ENCODE measurements around the gene NPAS2.
A peak's percentile ranks its signal among the peaks of the same experiment; 100 is the strongest.

- no peak for TF ChIP-seq CTCF (IDR thresholded peaks at IDR 0.05)
- TF ChIP-seq POLR2AphosphoS5 (IDR thresholded peaks at IDR 0.05) = peak in 1 of 3 donors; percentile 21
- no peak for TF ChIP-seq POLR2A (IDR thresholded peaks at IDR 0.05)
These were observed 58.3 kb downstream of the NPAS2 start for GRCh38 chr2:100878000-100878791.

Measured in transverse colon (tissue), 4 donors.